NCI-H1105 (cell line): ENCODE data around the gene BPTF.
"Not testable (repeated sequence)": the region's sequence is repeated elsewhere in the genome, so short reads cannot be mapped to it uniquely, and the experiment has no call there.

Source experiments
- DNase-seq: peaks from one replicate; lab custom pipeline; 2025; lab: John Stamatoyannopoulos, UW

The BPTF gene

DNA sequence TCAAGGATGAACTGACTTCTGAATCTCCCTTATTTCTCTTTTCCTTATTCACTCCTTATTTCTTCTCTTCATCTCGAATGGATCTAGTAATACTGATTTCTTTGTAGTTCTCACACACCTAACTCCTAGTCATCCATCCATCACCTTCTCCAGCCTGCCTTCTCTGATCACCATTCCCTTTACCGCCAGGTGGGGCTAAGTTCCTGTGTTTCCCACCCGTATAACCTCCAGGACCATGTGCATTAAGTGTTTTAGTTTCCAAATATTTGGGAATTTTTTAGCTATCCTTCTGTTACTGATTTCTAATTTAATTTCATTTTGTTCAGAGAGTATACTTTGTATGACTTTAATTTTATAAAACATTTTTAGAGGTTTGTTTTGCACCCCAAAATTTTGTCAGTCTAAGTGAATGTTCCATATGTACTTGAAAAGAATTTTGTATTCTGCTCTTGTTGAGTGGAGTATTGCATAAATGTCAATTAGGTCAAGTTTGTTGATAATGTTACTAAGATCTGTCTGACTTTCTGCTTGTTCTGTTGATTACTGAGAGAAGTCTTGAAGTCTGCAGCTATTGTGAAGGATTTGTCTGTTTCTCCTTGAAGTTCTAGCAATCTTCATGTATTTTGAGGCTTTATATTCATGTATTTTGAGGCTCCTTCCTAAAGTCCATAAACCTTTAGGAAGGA is 8.8 kb downstream of the BPTF start:
- DNase-seq, result no peak

DNA sequence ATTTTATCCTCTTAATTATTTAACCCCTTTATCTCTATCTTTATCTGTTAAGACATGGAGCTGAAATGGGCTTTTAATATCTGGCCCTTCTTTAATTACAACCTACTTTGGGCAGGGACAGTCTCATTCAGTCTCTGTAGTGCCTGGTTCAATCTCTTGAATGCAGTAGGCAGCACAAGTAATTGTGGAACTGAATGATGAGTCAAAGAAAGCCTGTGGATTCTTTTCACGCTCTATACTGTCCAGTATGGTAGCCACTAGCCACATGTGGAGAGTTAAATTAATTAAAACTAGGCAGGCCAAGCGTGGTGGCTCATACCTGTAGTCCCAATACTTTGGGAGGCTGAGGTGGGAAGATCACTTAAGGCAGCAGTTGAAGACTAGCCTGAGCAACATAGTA is 9.3 kb downstream of the BPTF start:
- DNase-seq, result no peak

DNA sequence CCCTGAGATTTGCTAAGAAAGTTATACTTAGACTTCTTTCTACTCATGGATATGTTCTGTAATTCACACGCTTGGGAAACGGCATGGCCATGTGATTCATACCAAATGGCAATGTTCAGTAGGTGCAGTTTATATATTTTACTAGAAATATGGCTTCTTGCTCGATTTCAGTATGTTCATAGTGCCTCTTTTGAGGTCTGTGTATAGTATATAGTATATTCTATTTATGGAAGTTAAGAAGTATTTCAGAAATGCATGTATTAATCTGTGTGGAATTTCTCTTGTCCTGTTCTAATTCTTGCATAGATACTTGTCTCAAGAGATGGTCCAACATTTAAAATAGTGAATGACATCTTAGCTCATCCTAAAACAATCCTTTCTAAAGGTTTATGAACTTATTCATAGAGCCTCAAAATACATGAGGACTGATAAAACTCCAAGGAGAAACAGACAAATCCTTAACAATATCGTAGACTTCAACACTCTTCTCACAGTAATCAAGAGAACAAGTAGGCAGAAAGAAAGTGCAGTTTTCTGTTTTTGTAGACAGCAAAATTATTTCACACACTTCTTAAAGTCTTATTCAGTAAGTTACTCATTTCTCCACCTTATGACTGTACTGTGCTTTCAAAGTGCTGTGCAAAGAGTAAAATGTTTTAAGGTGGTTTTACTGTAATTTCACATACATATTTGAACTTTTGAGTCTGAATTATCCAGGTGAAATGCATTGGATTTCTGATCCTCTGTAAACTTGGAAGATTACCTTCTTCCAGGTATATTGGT is 11.1 kb downstream of the BPTF start:
- no peak for DNase-seq

DNA sequence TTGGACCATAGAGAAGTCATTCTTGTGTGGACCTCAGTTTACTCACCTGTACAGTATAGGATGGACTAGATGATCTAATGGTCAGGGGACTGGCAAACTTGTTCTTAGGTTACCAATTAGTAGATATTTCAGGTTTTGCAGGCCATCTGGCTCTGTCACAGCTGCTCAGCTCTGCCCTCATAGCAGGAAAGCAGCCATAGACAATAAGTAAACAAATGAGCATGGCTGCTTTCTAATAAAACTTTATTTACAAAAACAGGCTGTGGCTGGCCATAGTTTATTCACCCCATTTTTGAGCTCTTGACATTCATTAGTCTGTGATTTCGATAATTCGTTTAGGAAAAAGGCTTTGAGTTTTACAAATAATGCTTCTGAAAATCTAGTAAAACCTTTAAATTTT is 12.7 kb downstream of the BPTF start:
- DNase-seq, result no peak

DNA sequence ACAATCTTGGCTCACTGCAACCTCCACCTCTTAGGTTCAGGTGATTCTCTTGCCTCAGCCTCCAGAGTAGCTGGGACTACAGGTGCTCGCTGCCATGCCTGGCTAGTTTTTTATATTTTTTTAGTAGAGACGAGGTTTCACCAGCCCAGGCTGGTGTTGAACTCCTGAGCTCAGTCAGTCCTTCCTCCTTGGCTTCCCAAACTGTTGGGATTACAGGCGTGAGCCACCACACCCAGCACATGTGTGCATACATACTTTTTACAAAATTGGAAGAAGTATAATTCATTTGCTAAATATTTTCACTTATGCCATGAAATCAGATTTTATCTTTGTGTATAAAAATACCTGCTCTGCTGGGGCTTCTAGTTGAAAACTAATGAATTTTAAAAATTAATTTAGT is 13.2 kb downstream of the BPTF start:
- DNase-seq, result no peak

DNA sequence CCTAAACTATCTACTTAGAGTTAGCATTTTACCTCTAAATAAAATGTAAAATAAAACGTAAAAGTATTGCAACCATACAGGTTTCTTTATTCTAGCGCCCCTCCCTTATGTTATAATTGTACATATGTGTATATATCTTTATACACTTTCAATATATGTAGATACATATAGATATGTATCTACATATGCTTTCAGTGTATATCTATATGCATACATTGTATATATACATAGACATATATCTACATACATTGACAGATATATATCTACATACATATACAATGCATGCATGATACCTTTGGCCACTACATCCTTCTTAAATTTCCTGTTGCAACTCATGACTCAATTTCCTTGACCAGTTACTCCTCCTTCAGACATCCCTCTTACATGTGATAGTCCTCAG is 16.7 kb downstream of the BPTF start:
- no peak for DNase-seq

DNA sequence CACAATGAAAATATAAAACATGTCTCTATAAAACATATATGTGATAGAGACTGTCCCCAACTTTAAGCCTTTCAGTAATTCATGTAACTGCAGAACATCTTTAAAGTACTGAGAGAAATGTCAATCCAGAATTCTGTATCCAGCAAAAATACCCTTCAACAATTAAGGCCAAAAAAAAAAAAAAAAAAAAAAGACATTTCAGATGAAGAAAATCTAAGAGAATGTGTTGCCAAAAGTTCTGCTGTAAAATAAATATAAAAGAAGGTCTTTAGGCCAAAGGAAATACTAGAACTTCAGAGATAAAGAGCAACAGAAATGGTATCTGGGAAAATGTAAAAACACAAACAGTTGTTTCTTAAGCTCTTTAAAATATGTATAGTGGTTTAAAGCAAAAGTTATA is 17.3 kb downstream of the BPTF start:
- DNase-seq, result no peak

DNA sequence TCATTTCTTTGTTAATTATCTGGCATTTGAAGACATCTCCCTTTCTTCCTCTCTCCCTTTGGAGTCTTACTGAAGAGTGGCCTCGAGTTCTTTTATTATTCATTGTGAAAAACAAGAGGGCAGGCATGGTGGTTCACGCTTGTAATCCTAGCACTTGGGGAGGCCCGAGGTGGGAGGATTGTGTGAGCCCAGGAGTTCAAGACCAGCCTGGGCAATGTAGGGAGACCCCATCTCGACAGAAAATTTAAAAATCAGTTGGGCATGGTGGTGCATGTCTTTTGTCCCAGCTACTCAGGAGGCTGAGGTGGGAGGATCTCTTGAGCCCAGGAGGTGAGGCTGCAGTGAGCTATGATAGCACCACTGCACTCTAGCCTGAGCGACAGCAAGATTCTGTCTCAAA is 20.1 kb downstream of the BPTF start:
- no peak for DNase-seq

DNA sequence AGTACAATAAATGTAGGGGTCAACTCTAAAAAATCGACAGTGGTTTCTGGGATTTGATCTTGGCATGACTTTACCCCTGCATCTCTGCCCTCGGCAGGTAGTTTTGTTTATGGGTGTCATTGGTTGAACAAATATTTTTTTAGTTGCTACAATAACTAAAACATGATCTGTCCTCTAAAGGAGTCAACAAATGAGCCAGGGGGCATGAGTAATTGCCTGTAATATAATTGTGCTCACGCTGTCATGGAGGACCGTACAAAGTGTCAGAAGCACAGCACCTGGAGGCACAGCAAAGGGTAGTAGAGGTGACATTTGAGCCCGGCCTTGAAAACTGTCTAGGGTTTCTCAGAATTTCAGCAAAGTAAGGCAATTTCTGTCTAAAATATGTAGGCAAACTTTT is 22.9 kb downstream of the BPTF start:
- not testable (repeated sequence) for DNase-seq

DNA sequence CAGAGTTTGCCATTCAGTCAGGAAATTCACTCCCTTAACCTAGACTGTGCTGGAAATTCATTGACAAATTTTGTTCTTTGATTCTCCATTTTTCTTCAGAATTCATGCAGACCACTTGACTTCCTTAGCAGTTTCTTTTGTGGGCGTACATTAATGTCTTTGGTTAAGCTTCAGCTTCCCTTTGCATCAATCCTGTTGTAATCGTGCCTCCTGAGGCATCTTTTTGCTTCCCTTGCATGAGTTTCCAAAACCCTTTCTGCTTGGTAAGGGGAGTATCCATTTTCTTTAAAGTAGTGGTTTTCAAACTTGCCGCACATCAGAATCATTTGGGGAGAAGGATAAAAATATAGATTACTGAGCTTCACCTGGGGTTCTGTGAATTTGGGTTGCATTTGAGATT is 23.5 kb downstream of the BPTF start:
- not testable (repeated sequence) for DNase-seq

DNA sequence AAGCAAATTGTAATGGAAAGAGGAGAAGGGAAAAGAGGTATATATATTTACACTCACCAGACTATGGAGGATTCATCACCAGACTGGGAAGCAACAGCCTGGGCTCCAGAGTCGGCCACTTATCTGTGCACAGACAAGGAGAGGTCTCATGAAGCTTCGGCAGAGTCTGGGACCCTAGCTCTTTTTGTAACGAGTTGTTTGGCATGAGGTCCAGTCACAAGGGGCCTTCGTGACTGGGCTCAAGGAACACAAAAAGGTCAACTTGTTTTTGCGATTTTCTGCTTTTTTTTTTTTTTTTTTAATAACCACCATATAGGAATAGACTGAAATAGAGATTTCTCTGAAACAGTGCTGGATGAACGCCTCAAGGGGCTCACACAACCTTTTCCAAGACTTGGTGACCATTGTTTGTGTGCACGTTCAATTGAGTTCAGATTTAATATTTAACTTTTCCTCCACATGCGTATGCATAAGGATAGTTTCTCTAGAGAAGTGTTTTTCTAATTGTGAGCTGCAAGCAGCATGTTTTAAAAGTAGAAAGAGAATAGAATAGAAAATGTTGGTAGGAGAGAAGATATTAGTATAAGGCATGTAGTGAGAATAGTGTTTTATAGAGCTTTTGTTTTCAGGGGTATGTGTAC is 25.8 kb downstream of the BPTF start:
- no peak for DNase-seq

DNA sequence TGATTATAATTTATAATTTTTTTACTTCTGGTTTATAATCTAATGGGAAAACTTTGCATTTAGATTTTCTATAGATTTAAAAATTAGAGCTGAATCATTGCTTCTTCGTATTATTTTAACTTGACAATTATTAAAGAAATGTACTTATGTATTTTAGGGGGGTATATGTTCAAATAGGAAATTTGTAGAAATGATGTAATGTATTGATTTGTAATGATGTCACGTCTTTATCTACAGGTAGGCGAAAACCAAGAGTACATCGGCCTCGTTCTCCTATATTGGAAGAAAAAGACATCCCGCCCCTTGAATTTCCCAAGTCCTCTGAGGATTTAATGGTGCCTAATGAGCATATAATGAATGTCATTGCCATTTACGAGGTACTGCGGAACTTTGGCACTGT is 28.4 kb downstream of the BPTF start:
- DNase-seq, result no peak

DNA sequence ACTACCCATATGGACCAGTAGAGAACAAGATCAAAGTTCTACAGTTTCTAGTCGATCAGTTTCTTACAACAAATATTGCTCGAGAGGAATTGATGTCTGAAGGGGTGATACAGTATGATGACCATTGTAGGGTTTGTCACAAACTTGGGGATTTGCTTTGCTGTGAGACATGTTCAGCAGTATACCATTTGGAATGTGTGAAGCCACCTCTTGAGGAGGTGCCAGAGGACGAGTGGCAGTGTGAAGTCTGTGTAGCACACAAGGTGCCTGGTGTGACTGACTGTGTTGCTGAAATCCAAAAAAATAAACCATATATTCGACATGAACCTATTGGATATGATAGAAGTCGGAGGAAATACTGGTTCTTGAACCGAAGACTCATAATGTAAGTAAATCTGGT is 29.1 kb downstream of the BPTF start:
- no peak for DNase-seq

DNA sequence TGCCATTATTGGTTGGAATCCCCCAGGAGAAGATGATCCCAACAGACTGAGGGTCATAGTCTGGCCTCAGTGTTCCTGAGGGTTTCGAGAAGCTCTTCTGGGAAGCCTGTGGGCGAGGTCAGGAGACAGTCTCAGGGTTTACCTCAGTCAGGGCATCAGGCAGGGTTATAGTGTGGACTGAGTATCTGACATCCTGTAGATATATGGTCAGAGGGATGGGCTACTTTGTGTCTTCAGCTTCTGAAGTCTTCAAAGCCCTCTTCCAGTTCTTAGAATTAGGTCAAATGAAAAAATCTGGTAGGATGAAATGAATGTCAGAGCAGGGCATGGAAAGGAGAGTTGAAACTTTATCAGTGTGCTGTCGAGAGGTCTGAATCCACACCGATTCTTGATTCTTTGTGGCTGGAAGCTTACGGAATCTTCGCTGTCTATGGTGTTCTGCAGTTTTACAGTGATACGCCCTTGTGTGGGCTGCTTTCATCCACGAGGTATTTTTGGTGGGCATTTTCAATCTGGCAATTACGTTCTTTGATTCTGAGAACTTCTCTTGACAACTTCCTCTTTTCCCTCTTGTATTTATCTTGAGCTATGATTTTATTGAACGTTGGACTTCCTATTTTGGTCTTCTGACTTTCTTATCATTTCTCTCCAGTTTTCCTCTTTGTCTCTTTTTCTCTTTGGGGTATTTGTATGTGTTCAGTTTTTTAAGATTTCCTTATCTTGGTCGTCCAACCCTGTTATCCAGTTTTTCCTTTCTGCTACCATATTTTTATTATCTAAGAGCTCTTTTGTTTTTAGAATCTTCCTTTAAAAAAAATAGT is 30.4 kb downstream of the BPTF start:
- no peak for DNase-seq

DNA sequence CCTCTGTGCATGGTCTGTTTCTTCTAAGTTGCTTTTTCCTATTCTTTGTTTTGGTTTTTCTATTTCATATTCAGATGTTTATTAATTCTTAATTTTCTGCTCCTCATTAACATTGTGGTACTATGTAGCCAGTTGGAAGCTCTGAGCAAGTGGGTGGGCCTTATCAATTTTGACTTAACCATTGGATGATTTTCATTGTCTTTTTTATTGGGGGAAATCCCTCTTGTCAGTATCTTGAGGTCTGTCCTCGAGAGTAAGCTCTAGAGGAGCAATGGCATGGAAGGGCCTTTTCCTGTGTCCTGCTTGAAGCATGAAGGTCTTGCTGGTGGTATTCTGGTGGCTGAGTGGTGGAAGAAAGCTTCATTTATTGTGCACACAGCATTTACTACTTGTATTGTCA is 31.1 kb downstream of the BPTF start:
- not testable (repeated sequence) for DNase-seq

DNA sequence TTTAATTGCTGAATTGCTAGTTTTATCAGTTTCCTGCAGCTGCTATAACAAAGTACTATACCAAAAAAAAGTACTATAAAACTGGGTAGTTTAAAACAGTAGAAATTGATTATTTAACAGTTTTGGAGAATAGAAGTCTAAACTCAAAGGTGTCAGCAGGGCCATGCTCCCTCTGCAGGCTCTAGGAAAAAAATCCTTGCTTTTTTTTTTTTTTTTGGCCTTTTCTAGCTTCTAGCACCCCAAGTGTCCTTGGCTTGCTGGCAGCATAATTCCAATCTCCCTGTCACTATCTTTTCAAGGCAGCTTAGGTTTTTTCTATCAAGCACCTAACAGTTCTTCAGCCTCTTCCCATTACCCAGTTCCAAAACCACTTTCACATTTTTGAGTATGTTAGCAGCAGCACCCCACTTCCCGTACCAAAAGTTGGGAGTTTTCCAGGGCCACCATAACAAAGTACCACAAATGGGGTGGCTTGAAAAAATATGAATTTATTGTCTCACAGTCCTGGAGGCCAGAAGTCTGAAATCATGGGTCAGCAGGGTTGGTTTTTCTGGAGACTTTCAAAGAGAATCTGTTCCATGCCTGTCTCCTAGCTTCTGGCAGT is 37.4 kb downstream of the BPTF start:
- DNase-seq, result no peak

DNA sequence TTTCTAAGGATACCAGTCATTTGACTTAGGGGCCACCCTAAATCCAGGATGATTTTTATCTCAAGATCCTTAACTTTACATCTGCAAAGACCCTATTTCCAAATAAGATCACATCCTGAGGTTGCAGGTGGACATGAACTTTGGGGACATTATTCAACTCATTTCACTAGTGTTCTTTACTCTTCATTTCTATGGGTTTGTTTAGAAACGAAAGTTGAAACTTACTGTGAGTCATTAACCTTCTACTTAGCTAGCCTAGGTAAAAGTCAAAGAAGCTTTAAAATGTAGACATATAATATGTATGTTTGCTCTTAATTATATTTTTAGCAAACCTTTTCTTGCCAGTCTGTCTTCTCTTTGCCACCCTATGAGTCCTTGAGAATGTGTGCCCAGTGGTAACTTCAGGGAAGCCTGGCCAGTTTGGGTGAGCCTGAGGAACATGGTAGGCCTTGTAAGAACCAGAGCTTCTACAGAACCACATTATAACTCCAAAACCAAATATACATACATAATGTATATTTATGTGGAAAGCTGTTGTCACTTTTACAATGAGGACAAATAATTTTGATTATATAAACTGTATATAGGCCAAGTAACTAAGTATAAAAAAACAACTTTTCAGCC is 38.4 kb downstream of the BPTF start:
- no peak for DNase-seq

DNA sequence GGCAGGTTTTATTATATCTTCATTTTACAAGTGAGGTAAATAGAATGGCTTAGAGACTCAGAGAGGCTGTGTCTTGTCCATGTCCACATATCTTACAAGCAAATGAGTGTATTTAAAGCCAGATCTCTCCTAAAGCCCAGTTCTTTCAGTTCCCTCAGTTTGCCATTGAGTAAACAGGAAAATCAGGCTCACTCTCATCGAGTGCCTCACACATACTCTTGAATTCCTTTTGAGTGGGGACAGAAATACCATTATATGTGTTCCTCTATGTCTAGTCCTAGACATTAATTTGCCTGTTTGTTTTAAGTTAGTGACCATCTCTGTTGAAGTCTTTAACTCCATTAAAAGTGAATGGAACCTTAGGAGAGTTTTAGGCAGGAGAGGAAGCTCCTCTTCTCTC is 40.1 kb downstream of the BPTF start:
- DNase-seq, result no peak

DNA sequence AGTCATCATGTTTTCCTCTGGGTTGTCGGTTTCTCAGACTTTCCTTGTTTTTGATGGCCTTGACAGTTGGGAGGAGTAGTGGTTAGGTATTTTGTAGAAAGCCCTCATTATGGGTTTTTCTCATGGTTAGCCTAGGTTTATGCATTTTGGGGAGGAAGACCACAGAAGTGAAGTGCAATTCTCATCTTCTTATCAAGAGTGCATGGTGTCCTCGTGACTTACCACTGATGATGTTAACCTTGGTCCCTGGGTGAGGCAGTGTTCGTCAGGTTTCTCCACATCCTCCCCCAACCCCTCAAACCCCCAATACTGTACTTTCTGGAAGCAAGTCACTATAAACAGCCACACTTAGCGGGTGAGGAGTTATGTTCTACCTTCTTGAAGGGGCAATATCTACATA is 42.3 kb downstream of the BPTF start:
- DNase-seq, result no peak

DNA sequence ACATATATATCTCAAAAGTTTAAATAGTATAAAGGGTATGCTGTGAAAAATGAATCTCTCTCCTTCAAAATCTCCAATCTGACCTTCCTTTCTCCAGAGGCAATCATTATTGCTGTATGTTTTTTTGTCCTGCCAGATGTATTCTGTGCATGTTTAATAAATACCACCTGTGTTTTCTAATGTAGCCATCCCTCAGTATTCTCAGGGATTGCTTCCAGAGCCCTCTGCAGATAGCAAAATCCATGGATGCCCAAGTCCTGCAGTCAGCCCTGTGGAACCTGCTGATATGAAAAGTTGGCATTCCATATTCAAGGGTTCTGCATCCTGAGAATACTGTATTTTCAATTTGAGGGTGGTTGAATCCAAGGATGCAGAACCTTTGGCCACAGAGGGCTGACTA is 42.9 kb downstream of the BPTF start:
- DNase-seq, result no peak

DNA sequence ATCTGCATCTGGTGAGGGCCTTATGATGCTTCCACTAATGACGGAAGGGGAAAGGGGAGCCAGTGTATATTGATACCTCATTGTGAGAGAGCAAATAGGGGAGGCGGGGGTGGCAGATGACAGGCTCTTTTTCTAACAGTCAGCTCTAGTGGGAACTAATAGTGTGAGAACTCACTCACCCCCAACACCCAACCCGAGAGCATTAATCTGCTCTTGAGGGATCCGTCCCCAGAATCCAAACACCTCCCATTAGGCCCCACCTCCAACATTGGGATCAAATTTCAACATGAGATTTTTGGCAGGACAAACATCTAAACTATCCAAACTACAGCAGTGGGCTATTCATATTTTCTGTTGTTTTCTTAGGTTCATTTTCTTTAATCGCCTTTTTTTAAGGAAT is 54.4 kb downstream of the BPTF start:
- no peak for DNase-seq

DNA sequence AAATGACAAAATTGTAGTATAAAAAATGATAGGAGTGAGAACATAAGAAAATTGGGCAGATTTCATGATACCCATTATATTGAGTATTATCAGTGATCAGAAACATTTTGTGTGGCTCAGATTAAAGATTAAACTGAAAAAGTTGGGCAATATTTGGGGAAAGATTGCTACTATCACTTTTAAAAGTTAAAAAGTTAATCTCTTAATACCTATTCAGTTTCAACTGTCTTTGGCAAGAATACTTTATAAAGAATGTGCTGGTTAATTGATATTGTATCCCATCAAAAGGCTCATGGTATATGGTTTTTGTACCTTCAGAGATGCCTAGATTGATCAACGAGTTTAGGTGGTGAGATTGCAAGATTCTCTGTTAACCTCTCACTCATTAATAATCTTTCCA is 55.8 kb downstream of the BPTF start:
- no peak for DNase-seq
